Keratinocyte (primary cell): ENCODE measurements around the gene OR2H2. TPM values are rescaled to one million over a fixed set of nuclear protein-coding genes. Genes with fewer than 3 reads are reported as not detected.

ENCODE experiments used
- DNase-seq: peaks from one replicate; pipeline ENCODE4 v3.0.0-alpha.2; 2011; ENCODE audit warnings: low read depth, missing footprints, low spot score
- FAIRE-seq: peaks from 2 replicates; lab custom pipeline; 2011; peaks lifted over from hg19 to GRCh38; lab: Jason Lieb, UNC
- H2AFZ ChIP-seq: 2 replicates; pipeline ENCODE4 v1.6.0; 2012; ENCODE audit warnings: low read length, control low read depth, inconsistent platforms; ENCODE audit not compliant: control insufficient read depth
- H3K27ac ChIP-seq: 2 replicates; pipeline ENCODE4 v1.5.1; 2011; ENCODE audit warnings: low read length; ENCODE audit not compliant: control insufficient read depth, insufficient read depth
- H3K27me3 ChIP-seq: 3 replicates; pipeline ENCODE4 v1.6.0; 2011; ENCODE audit warnings: low read length; ENCODE audit not compliant: control insufficient read depth, insufficient read depth; ENCODE audit errors: extremely low read depth
- H3K36me3 ChIP-seq, 2 experiments: 2 replicates in 1 of 2; 3 replicates in 1 of 2; pipeline ENCODE4 v1.5.1; 2011; ENCODE audit warnings: low read length in 2 of 2, mild to moderate bottlenecking in 1 of 2; ENCODE audit not compliant: control insufficient read depth in 2 of 2, insufficient read depth in 2 of 2; ENCODE audit errors: extremely low read depth in 1 of 2
- H3K4me1 ChIP-seq: 3 replicates; pipeline ENCODE4 v1.5.1; 2011; ENCODE audit warnings: low read length; ENCODE audit not compliant: control insufficient read depth, insufficient read depth; ENCODE audit errors: extremely low read depth
- H3K4me2 ChIP-seq: 3 replicates; pipeline ENCODE4 v1.6.0; 2011; ENCODE audit warnings: low read depth, low read length; ENCODE audit not compliant: control insufficient read depth, insufficient read depth; ENCODE audit errors: extremely low read depth
- H3K4me3 ChIP-seq, 3 experiments: fragments of 200-600 bp in 1 of 3; sonication (generic) in 1 of 3; 2 replicates in 2 of 3; 3 replicates in 1 of 3; pipeline ENCODE4 v1.5.1; 2011 to 2016; ENCODE audit warnings: low read length in 3 of 3, mild to moderate bottlenecking in 3 of 3, control low read depth in 2 of 3, inconsistent platforms in 1 of 3, low read depth in 1 of 3, mixed read lengths in 1 of 3, mixed run types in 1 of 3, moderate library complexity in 1 of 3; ENCODE audit not compliant: control insufficient read depth in 2 of 3, insufficient read depth in 2 of 3; ENCODE audit errors: extremely low read depth in 1 of 3
- H3K79me2 ChIP-seq: 2 replicates; pipeline ENCODE4 v1.6.0; 2012; ENCODE audit warnings: low read length; ENCODE audit not compliant: control insufficient read depth, insufficient read depth
- H3K9ac ChIP-seq: 3 replicates; pipeline ENCODE4 v1.6.0; 2011; ENCODE audit warnings: low read length; ENCODE audit not compliant: control insufficient read depth, insufficient read depth; ENCODE audit errors: extremely low read depth
- H3K9me1 ChIP-seq: 3 replicates; pipeline ENCODE4 v1.6.0; 2011; ENCODE audit warnings: low read length; ENCODE audit not compliant: control insufficient read depth, insufficient read depth; ENCODE audit errors: extremely low read depth
- H3K9me3 ChIP-seq: 2 replicates; pipeline ENCODE4 v1.5.1; 2012; ENCODE audit warnings: low read depth, low read length; ENCODE audit not compliant: control insufficient read depth
- H4K20me1 ChIP-seq: 3 replicates; pipeline ENCODE4 v1.6.0; 2011; ENCODE audit warnings: low read length; ENCODE audit not compliant: control insufficient read depth, insufficient read depth; ENCODE audit errors: extremely low read depth
- EZH2 ChIP-seq: IDR thresholded peaks from one replicate; pipeline ENCODE4 v1.6.1; 2012; ENCODE audit warnings: inconsistent platforms, mild to moderate bottlenecking, low read length, moderate library complexity
- dilution Hi-C: fragments of 300-500 bp; cut with MboI; formaldehyde crosslinking; loops from one replicate; pipeline ENCODE4 v1.7.0; 2020; ENCODE audit warnings: low sequenced_read_pairs; ENCODE audit not compliant: extremely low pct_ligation_motif_present
- polyA plus RNA-seq, 5 experiments: library from polyadenylated mRNA; depleted of rRNA in 3 of 5; stranded (reverse) in 3 of 5; stranded (forward) in 1 of 5; unstranded in 1 of 5; fragments of >200 nt; gene quantifications; 1 replicate in 1 of 5; 2 replicates in 3 of 5; 3 replicates in 1 of 5; pipeline versions ENCODE4 v1.2.1 to v1.2.3, GENCODE V29; 2011 to 2012; ENCODE audit warnings: missing spikeins in 2 of 5, low read depth in 1 of 5, low replicate concordance in 1 of 5
- TF ChIP-seq, protein P1 (sequence below), 3 experiments: IDR thresholded peaks in 1 of 3; conservative IDR thresholded peaks in 1 of 3; optimal IDR thresholded peaks in 1 of 3; 2 replicates in 2 of 3; 3 replicates in 1 of 3; pipeline versions ENCODE3 to v1.5.1; 2011; ENCODE audit warnings: low read length in 3 of 3, mild to moderate bottlenecking in 3 of 3, moderate library complexity in 2 of 3, control low read depth in 1 of 3, inconsistent platforms in 1 of 3; ENCODE audit not compliant: insufficient read depth in 2 of 3; ENCODE audit errors: extremely low read depth in 1 of 3

The OR2H2 gene
- polyA plus RNA-seq, 1 donor (not counting 4 experiments of a cell fraction or from before 2014, with no cell fraction given), result not detected

- H3K9ac ChIP-seq, result no peak overlapping the region
- TF ChIP-seq EZH2, result no peak
- TF ChIP-seq, protein P1, sequence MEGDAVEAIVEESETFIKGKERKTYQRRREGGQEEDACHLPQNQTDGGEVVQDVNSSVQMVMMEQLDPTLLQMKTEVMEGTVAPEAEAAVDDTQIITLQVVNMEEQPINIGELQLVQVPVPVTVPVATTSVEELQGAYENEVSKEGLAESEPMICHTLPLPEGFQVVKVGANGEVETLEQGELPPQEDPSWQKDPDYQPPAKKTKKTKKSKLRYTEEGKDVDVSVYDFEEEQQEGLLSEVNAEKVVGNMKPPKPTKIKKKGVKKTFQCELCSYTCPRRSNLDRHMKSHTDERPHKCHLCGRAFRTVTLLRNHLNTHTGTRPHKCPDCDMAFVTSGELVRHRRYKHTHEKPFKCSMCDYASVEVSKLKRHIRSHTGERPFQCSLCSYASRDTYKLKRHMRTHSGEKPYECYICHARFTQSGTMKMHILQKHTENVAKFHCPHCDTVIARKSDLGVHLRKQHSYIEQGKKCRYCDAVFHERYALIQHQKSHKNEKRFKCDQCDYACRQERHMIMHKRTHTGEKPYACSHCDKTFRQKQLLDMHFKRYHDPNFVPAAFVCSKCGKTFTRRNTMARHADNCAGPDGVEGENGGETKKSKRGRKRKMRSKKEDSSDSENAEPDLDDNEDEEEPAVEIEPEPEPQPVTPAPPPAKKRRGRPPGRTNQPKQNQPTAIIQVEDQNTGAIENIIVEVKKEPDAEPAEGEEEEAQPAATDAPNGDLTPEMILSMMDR (optimal IDR thresholded peaks at IDR 0.05 in 1 of 3, IDR thresholded peaks at IDR 0.05 in 1 of 3, conservative IDR thresholded peaks at IDR 0.05 in 1 of 3; ENCODE audit: extremely low read depth in 1 of 3, insufficient read depth in 2 of 3, low read length in 3 of 3), result no peak
- DNase-seq (no peak), FAIRE-seq (no peak)
- H3K27ac ChIP-seq, result no peak overlapping the region
- no peaks in the 10 kb centered on the region for H4K20me1 ChIP-seq
- H3K4me2 ChIP-seq, result no peak overlapping the region
- H3K4me1 ChIP-seq, result no peaks in the 10 kb centered on the region
- H3K27me3 ChIP-seq, result no peaks in the 10 kb centered on the region
- no peak overlapping the region for H2AFZ ChIP-seq
- H3K9me3 ChIP-seq, result no peaks in the 10 kb centered on the region
- H3K36me3 ChIP-seq, result no peaks in the 10 kb centered on the region
- H3K9me1 ChIP-seq, result no peaks in the 10 kb centered on the region
- H3K4me3 ChIP-seq, result no peak overlapping the region
- dilution Hi-C loops, result no loop called here
- H3K79me2 ChIP-seq, result no peaks in the 10 kb centered on the region
Observed at GRCh38 chr6:29567541-29567940, 17.4 kb upstream of the OR2H2 start.

DNA sequence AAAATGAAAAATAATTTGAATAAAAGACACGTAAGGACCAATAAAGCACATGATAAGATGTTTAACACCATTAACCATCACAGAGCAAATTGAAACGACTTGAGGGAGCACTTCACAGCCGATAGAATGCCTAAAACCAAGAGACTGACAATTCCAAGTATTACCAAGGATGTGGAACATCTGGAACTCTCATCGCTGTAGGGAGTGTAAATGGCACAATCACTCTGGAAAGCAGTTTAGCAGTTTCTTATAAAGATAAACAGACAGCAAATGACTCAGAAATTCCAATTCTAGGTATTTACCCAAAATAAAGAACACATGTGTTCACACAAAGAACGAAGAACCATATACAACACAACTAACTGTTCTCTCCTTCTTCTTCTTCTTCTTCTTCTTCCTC is 16.9 kb upstream of the OR2H2 start:
- TF ChIP-seq EZH2, result no peak
- TF ChIP-seq, protein P1 (optimal IDR thresholded peaks at IDR 0.05 in 1 of 3, IDR thresholded peaks at IDR 0.05 in 1 of 3, conservative IDR thresholded peaks at IDR 0.05 in 1 of 3; ENCODE audit: extremely low read depth in 1 of 3, insufficient read depth in 2 of 3, low read length in 3 of 3), result no peak
- H3K79me2 ChIP-seq, result no peaks in the 10 kb centered on the region
- no peaks in the 10 kb centered on the region for H3K9me3 ChIP-seq
- dilution Hi-C loops, result no loop called here
- no peak overlapping the region for H3K4me2 ChIP-seq
- H4K20me1 ChIP-seq, result no peaks in the 10 kb centered on the region
- DNase-seq, result no peak
- no peak overlapping the region for H3K9ac ChIP-seq
- FAIRE-seq, result no peak
- H3K36me3 ChIP-seq, result no peaks in the 10 kb centered on the region
- H3K4me1 ChIP-seq, result no peaks in the 10 kb centered on the region
- H3K9me1 ChIP-seq, result no peaks in the 10 kb centered on the region
- H2AFZ ChIP-seq, result no peak overlapping the region
- H3K27me3 ChIP-seq, result no peaks in the 10 kb centered on the region
- H3K4me3 ChIP-seq, result no peak overlapping the region
- no peak overlapping the region for H3K27ac ChIP-seq
